ENCODE measurements around the gene TBL1XR1. TPM values are rescaled to one million over a fixed set of nuclear protein-coding genes. Genes with fewer than 3 reads are reported as not detected.

The TBL1XR1 gene
- total RNA-seq, 1 donor from 2014 or later: 155 TPM

DNA sequence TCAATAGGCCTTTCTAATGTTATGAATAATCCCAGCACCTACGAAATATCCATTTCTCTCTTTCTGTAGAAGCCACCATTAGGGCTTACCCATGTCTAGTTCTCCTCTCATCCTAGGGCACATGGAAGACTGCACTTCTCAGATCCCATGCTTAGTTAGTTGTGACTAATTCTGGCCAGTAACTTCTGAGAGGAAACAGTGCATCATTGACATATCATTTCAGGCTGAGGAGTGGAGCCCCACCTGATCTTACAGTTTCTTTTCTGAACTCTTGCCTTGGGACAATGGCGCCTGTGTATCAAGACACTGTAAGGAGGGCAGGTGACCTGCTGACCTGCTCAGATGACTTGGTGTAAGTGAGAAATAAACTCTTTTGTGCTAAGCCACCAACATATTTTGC is 39.4 kb upstream of the TBL1XR1 start:
- TF ChIP-seq, protein P1, sequence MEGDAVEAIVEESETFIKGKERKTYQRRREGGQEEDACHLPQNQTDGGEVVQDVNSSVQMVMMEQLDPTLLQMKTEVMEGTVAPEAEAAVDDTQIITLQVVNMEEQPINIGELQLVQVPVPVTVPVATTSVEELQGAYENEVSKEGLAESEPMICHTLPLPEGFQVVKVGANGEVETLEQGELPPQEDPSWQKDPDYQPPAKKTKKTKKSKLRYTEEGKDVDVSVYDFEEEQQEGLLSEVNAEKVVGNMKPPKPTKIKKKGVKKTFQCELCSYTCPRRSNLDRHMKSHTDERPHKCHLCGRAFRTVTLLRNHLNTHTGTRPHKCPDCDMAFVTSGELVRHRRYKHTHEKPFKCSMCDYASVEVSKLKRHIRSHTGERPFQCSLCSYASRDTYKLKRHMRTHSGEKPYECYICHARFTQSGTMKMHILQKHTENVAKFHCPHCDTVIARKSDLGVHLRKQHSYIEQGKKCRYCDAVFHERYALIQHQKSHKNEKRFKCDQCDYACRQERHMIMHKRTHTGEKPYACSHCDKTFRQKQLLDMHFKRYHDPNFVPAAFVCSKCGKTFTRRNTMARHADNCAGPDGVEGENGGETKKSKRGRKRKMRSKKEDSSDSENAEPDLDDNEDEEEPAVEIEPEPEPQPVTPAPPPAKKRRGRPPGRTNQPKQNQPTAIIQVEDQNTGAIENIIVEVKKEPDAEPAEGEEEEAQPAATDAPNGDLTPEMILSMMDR (conservative IDR thresholded peaks at IDR 0.05): no peak
- no peaks in the 10 kb centered on the region for H3K36me3 Mint-ChIP-seq
- no peak overlapping the region for H3K27ac Mint-ChIP-seq
- peaks cover 13% of the 10 kb centered on the region for H3K9me3 Mint-ChIP-seq
- no peaks in the 10 kb centered on the region for H3K27me3 Mint-ChIP-seq
- no peak for DNase-seq (ENCODE audit: extremely low spot score, unreplicated experiment)
- no peaks in the 10 kb centered on the region for H3K4me1 Mint-ChIP-seq (ENCODE audit: unreplicated experiment)
- no peak overlapping the region for H3K4me3 Mint-ChIP-seq

DNA sequence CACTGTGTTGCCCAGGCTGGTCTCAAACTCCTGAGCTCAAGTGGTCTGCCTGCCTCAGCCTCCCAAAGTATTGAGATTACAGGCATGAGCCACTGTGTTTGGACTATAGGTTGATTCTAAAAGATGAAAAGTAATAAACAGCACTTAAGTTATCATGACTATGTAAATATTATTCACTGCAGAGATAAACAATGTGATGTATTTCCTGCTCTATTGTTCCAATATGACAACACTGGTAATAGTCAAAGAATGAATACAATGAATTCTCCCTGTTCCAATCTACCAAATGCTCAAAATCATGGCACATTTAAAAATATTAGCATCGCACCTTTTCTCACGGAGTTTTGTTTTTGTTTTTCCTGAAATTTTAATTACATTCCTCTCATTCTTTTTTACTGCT is 36.8 kb upstream of the TBL1XR1 start:
- TF ChIP-seq, protein P1 (conservative IDR thresholded peaks at IDR 0.05): no peak
- Mint-ChIP-seq H3K36me3 (peaks cover 4% of the 10 kb centered on the region), H3K27me3 (no peaks in the 10 kb centered on the region), H3K4me1 (ENCODE audit: unreplicated experiment) (no peaks in the 10 kb centered on the region), H3K27ac (no peak overlapping the region), H3K4me3 (no peak overlapping the region), H3K9me3 (peaks cover 21% of the 10 kb centered on the region)
- DNase-seq (ENCODE audit: extremely low spot score, unreplicated experiment): no peak

DNA sequence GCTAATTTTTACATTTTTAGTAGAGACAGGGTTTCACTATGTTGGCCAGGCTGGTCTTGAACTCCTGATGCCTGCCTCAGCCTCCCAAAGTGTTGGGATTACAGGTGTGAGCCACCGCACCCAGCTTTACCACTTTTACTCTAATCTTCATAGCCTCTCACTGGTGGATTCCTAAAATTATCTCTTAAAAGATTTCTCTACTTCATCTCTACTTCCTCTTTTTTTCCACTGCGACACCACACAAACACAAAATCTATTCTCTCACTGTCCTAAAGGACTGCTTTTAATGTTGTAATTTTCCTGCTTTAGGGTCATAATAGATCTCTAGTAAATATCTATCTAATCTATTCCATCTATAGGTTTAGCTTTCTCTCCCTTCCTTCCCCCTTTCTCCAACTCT is 34.0 kb upstream of the TBL1XR1 start:
- Mint-ChIP-seq H3K9me3 (peaks cover 18% of the 10 kb centered on the region), H3K4me1 (ENCODE audit: unreplicated experiment) (no peaks in the 10 kb centered on the region), H3K36me3 (peaks cover 5% of the 10 kb centered on the region), H3K27me3 (no peaks in the 10 kb centered on the region), H3K4me3 (no peak overlapping the region), H3K27ac (no peak overlapping the region)
- no peak for DNase-seq (ENCODE audit: extremely low spot score, unreplicated experiment)
- TF ChIP-seq, protein P1 (conservative IDR thresholded peaks at IDR 0.05): no peak

DNA sequence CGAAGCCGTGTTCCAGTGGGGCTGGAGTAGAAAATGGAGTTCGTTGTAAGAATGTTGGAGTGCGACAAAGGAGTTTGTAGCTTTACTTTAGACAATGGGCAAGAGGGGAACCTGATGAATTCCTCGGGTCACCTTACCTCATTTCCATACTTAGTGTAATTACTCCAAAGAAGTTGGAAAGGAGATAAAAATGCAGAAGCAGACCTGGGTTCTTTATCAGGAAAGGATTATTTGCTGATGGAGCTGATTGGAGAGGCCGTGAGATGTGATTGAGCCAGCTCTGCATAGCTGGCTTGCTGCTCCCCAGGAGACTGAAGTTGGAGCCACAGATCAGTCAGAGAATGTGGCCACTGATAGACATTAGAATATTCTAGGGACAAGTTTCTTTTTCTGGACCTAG is 33.4 kb upstream of the TBL1XR1 start:
- TF ChIP-seq, protein P1 (conservative IDR thresholded peaks at IDR 0.05): no peak
- Mint-ChIP-seq H3K4me1 (ENCODE audit: unreplicated experiment) (no peaks in the 10 kb centered on the region), H3K4me3 (no peak overlapping the region), H3K9me3 (peaks cover 18% of the 10 kb centered on the region), H3K27me3 (no peaks in the 10 kb centered on the region), H3K36me3 (peaks cover 5% of the 10 kb centered on the region), H3K27ac (no peak overlapping the region)
- no peak for DNase-seq (ENCODE audit: extremely low spot score, unreplicated experiment)

DNA sequence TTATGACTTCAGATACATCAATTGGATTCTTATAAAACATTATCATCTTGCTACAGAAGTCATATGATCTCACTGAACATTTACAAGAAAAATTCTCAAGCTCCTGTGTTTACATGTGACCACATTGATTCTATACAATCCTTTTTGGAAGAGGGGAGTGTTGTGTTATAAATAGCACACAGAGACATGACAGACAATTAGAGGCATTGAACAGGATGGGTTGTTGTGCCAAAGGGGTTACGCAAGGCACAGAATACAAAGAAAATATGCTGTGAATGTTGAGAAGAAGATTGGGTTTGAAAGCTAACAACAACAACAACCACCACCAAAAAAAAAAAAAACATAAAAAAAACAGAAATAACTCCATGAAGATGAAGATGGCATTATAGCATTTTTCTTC is 32.5 kb upstream of the TBL1XR1 start:
- TF ChIP-seq, protein P1 (conservative IDR thresholded peaks at IDR 0.05): no peak
- no peak for DNase-seq (ENCODE audit: extremely low spot score, unreplicated experiment)
- Mint-ChIP-seq H3K27me3 (no peaks in the 10 kb centered on the region), H3K27ac (no peak overlapping the region), H3K4me1 (ENCODE audit: unreplicated experiment) (no peaks in the 10 kb centered on the region), H3K36me3 (peaks cover 5% of the 10 kb centered on the region), H3K4me3 (no peak overlapping the region), H3K9me3 (peaks cover 18% of the 10 kb centered on the region)

DNA sequence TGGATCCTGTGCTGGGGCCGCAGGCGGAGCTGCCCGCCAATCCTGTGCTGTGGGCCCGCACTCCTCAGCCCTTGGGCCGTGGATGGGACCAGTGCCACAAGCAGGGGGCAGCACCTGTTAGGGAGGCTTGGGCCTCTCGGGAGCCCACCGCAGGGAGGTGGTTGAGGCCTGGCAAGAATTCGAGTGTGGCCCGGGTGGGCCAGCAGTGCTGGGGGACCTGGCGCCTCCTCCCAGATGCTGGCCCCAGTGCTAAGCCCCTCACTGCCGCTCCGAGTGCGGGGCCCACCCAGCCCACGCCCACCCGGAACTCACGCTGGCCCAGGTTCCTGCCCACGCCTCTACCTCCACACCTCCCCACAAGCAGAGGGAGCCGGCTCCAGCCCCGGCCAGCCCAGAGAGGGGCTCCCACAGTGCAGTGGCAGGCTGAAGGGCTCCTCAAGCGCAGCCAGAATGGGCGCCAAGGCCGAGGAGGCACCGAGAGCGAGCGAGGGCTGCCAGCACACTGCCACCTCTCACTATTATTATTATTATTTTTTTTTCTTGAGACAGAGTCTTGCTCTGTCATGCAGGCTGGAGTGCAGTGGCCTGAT is 31.4 kb upstream of the TBL1XR1 start:
- Mint-ChIP-seq H3K36me3 (peaks cover 5% of the 10 kb centered on the region), H3K4me3 (no peak overlapping the region), H3K9me3 (peaks cover 13% of the 10 kb centered on the region), H3K4me1 (ENCODE audit: unreplicated experiment) (no peaks in the 10 kb centered on the region), H3K27me3 (no peaks in the 10 kb centered on the region), H3K27ac (no peak overlapping the region)
- DNase-seq (ENCODE audit: extremely low spot score, unreplicated experiment): no peak
- TF ChIP-seq, protein P1 (conservative IDR thresholded peaks at IDR 0.05): no peak

Data from type B pancreatic cell (in vitro differentiated cells).